A673 (cell line): ENCODE results near the gene SLC35E3.

Experiments used
- EZH2 ChIP-seq: fragments of 200-600 bp; sonication (generic); IDR thresholded peaks from 2 replicates; pipeline ENCODE4 v1.6.1; 2017; ENCODE audit warnings: borderline replicate concordance, low read depth, mild to moderate bottlenecking, mixed read lengths, antibody characterized with exemption, low read length; ENCODE audit not compliant: poor library complexity, severe bottlenecking
- TF ChIP-seq, protein P1 (sequence below): fragments of 300-800, 200-600 bp; sonication (generic); conservative IDR thresholded peaks from 2 replicates; pipeline ENCODE4 v1.5.1; 2017; ENCODE audit warnings: low read depth, mild to moderate bottlenecking, antibody characterized with exemption, low read length, moderate library complexity, mixed read lengths

DNA sequence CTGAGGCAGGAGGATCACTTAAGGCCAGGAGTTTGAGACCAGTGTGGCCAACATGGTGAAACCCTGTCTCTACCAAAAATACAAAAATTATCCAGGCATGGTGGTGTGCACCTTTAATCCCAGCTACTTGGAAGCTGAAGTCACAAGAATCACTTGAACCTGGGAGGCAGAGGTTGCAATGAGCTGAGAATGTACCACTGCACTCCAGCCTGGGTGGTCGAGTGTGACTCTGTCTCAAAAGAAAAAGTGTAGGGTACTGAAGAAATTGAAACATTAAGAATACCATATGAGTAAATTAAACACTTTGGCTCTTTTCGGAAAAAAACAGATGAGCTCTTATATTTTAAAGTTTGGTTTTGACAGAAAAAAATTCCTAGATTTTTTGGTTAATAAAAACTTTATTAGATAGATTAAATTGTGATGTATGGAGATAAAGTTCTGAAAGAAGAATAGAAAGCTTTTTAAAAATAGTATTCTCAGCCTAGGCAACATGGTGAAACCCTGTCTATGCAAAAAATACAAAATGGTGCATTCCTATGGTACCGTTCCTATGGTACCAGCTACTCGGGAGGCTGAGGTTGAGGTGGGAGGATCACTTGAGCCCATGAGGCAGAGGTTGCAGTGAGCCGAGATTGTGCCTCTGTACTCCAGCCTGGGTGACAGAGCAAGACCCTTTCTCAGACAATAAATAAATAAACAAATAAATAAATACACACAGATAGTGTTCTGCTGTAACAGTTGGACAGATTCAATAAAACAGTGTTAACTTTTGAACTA, 82.1 kb downstream of the SLC35E3 start:
- TF ChIP-seq, protein P1, sequence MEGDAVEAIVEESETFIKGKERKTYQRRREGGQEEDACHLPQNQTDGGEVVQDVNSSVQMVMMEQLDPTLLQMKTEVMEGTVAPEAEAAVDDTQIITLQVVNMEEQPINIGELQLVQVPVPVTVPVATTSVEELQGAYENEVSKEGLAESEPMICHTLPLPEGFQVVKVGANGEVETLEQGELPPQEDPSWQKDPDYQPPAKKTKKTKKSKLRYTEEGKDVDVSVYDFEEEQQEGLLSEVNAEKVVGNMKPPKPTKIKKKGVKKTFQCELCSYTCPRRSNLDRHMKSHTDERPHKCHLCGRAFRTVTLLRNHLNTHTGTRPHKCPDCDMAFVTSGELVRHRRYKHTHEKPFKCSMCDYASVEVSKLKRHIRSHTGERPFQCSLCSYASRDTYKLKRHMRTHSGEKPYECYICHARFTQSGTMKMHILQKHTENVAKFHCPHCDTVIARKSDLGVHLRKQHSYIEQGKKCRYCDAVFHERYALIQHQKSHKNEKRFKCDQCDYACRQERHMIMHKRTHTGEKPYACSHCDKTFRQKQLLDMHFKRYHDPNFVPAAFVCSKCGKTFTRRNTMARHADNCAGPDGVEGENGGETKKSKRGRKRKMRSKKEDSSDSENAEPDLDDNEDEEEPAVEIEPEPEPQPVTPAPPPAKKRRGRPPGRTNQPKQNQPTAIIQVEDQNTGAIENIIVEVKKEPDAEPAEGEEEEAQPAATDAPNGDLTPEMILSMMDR = no peak
- TF ChIP-seq EZH2 = no peak
